Measurements from ENCODE around the gene WASF3.

DNA sequence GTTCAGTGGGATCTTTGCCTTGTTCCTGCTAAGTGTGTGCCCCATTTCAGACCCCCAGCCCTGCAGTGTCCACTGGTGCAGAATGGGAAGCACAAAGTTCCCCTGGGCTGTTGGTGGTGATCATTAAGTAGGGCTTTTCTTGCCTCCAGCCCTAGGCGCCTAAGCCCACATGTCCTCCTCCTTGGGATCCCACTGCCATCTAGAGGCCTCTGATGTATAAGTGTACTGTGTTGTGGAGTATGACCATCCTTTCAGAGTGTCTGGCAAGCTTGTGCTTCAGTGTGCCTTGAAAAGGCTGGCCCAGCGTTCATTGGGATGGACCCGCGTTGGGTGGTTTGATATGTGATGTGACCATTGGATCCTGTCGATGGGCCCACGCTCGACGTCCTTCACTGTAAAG lies 71.2 kb downstream of the WASF3 start:
- TF ChIP-seq, protein P1, sequence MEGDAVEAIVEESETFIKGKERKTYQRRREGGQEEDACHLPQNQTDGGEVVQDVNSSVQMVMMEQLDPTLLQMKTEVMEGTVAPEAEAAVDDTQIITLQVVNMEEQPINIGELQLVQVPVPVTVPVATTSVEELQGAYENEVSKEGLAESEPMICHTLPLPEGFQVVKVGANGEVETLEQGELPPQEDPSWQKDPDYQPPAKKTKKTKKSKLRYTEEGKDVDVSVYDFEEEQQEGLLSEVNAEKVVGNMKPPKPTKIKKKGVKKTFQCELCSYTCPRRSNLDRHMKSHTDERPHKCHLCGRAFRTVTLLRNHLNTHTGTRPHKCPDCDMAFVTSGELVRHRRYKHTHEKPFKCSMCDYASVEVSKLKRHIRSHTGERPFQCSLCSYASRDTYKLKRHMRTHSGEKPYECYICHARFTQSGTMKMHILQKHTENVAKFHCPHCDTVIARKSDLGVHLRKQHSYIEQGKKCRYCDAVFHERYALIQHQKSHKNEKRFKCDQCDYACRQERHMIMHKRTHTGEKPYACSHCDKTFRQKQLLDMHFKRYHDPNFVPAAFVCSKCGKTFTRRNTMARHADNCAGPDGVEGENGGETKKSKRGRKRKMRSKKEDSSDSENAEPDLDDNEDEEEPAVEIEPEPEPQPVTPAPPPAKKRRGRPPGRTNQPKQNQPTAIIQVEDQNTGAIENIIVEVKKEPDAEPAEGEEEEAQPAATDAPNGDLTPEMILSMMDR (IDR thresholded peaks at IDR 0.05) = no peak
- TF ChIP-seq POLR2A (IDR thresholded peaks at IDR 0.05) = no peak
